GM18526 (cell line): ENCODE data around the gene ADGRA3.

Source experiments
- POLR2A ChIP-seq: IDR thresholded peaks from 3 replicates; pipeline ENCODE4 v1.6.1; 2011; ENCODE audit not compliant: insufficient read length; ENCODE audit errors: extremely low read depth

The ADGRA3 gene

DNA sequence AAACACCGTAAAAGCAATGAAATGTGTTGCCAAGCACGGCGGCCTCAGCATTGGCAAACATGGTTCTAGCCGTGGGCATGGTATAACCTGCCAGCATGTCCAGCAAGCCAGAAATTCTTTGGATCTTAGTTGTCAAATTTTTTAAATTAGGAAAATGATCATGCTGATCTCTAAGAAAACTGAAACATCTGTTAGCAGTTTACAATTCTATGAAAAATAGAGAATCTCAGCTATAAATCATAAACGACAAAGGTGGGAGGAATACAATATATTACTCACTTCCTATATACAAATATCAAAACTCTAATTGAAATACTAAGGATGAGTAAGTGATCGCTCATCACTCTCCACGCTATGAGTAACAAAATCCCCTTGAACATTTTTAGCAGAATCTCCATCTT lies 130.3 kb downstream of the ADGRA3 start:
- no peak for TF ChIP-seq POLR2A

DNA sequence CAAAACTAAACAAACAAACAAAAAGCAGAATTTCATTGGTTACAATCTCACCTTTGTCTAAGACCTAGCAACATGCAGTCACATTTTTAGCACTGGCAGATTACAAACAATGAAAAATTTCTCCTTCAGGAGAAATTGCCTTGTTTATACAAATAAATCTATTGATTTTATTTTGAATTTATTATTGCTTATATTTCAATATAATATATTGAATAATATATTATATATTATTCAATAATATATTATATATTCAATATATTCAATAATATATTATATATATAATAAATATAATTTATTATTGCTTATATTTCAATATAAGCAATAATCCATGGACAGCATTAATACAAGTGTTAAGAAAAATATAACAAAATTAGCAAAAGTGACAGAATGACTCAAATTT lies 131.7 kb downstream of the ADGRA3 start:
- TF ChIP-seq POLR2A: no peak

DNA sequence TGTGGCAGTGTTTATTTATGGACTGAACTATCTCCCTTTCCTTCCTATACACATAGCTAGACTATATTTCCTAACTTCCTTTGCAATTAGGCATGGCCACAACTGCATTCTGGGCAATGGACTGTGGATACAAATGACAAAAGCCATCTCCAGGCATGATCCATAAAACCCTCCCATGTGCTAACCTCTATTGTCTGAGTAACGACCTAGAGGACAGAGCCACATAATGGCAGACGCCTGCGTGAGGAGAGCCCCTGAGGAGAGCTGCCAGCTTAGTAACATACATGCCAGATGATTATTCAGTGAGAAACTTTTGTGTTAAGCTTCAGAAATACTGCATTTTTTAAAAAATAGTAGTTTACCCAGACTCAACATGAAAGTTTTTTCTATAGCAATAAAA lies 142.9 kb downstream of the ADGRA3 start:
- no peak for TF ChIP-seq POLR2A

DNA sequence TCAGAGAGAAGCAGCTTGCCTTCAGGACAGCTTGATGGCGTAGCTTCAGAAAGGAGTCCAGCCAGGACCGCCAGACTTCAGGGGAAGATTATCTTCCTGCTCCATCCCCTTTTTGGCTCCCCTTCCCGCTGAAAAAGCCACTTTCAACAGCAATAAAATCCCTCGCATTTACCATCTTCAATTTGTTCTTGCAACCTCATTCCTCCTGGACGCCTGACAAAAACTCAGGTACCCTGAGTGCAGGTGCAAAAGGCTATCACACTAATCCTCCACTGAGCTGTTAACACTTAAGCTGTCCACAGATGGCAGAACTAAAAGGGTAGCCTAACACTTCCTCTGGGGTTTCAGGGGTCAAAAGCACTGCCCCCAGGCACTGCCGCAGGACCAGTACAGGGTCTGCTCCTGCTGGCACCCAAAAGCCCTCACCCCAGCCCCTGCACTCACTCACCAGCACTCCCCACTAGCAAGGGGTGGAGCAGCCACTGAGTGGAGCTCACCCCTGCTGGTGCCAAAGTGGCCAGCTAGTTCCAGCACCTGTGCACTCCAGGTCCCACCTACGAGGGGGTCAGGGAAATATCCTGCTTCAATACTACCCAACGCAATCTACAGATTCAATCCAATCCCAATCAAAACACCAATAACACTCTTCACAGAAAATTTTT lies 145.8 kb downstream of the ADGRA3 start:
- TF ChIP-seq POLR2A: no peak

DNA sequence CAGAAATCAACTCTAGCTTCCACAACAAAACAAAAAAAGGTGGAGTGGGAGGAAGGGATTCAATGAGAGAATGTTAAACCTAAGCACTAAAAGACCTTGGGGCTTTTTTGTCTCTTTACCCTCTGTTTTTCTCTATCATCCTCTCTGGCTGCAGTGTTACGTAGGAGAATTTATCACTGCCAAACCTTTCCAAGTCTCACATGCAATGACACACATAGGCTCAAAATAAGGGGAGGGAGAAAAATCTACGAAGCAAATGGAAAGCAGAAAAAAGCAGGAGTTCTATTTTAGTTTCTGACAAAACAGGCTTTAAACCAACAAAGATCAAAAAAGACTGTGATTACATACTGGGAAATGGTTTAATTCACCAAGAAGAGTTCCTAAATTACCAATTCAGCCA lies 152.1 kb downstream of the ADGRA3 start:
- no peak for TF ChIP-seq POLR2A

DNA sequence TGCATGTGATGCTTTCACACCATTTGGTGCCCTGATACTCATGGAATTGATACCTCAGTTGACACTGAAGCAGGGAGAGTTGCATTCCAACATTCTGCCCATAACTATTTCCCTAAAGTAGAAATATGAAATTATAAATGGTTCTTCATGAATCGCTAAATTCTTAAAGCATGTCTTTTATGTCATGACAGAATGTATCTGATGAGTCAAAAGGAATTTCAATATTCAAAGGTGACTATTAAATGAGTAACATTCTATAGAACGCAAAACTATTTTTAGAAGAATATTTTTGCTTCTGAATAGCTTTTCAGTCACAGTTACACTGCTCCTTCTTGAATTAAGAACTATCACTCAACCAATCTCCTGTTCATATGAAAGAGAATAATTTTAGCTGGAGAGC lies 152.8 kb downstream of the ADGRA3 start:
- no peak for TF ChIP-seq POLR2A

DNA sequence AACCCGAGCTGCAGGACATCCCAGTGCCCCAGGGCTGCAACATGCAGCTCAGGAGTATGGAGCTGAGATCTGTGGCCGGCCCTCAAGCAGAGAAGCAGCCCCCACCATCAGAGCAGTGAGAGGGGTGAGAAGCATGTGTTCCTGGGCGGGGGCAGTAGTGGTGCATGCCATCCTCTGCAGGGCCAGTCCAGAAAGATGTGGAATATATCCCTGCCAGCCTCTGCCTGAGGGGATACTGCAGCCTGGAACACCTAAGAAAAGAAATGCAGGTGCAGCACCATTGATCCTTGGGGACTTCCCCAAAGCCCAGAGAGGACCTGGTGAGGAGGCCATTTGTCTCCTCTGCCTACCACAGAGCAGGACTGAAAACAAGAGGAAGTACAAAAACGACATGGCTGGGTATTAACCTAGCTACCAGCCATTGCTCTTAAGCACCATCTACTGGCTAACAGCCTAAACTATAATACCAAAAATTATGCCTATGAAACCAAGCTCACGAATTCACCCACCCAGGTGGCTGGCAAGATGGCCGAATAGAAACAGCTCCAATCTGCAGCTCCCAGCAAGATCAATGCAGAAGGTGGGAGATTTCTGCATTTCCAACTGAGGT lies 158.8 kb downstream of the ADGRA3 start:
- no peak for TF ChIP-seq POLR2A

DNA sequence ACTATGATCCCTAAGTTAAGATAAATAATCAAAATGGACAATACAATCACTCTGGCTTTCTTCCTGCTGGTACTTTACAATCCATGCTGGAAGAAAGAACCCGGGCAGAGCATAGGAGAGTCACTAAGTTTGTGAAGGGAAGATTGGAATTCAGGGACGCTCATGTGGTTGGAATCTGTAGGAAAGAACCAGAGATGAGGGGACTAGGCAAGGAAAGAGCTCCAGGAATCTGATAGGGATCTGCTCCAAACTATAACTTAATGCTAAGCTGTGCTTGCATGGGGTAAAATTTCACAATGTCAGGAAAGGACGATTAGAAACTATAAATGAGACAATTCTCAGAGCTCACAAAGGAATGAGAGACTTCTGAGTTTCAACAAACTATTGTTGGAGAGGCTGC lies 167.5 kb downstream of the ADGRA3 start:
- TF ChIP-seq POLR2A: no peak

DNA sequence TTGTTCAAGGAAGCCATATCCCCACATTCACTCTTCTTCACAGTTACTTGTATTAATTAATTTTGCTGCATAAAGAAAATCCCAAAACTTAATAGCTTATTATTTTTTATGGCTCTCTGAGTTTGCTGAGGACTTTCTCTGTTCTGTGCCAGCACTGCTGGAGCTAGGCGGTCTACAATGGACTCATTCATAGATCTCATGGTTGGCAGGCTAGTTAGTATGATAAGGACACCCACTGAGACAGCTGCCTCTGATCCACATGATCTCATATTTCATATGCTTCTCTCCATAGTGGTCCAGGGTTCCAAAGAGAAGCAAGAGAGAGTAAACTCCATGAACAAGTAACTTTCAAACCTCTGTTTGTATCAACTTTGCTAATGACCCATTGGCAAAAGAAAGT lies 170.2 kb downstream of the ADGRA3 start:
- TF ChIP-seq POLR2A: no peak

DNA sequence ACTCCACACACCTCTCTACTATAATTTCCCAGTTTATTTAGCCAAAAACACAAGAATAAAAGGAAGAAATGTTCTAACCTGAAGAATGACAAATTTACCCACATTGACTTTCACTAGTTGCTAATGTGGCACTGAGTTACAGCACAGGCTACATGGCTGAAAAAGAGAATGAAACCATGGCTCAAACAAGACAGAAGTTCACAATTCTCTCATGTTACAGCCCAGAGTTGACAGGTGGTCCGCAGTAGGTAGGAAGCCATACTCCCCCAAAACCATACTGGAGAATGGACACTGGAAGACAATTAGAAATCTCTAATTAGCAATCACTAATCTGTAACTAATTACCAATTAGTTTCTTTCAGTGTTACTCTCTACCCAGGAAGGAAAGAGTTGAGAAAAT lies 170.8 kb downstream of the ADGRA3 start:
- TF ChIP-seq POLR2A: no peak

DNA sequence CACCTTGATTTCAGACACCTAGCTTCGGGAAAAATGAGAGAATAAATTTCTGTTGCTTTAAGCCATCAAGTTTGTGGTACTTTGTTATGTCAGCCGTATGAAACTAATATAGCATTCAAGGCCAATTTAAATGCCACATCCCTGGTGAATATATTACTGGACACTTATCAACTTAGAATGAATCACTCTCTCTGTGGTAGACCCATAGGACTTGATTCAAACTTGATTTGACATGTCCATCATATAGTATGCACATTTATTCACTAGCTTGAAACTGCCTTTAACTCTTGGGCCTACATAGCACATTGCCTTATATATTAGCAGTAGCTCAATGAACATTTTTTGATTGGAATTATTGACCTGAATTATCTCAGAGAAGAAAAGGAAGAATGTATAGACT lies 172.3 kb downstream of the ADGRA3 start:
- TF ChIP-seq POLR2A: no peak

DNA sequence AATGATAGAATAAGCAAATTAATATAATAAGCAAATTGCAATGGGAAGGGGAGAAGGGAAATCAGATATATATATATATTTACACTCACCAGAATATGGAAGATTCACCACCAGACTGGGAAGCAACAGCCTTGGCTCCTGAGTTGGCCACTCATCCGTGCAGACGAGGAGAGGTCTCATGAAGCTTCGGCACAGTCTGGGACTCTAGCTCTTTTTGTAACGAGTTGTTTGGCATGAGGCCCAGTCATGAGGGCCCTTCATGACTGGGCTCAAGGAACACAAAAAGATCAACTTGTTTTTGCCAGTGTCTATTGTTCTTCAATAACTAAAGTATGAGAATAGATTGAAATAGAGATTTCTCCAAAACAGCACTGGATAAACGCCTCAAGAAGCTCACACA lies 176.4 kb downstream of the ADGRA3 start:
- TF ChIP-seq POLR2A: no peak

DNA sequence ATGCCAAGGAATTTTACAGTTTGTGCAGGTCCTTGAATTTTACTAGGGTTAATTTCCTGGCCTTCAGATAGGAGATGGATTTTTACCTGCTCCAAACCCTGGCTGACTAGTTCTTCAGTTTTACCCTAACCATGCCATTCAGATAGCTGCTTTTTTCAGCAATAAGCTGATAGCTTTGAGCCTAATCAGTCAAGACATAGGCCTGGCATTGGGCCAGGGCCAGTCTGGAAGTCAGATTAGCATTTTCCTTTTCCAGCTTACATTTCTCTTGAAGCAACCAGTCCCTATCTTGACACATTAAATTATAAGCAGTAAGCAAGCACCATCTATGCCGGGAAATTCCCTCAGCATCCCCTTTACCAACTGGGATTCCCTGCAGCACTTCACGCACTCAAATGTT lies 177.1 kb downstream of the ADGRA3 start:
- TF ChIP-seq POLR2A: no peak
